Neural cell (in vitro differentiated cells): ENCODE data around the gene GPR87.

Source experiments
- CTCF ChIP-seq: fragments of 450-650 bp; IDR thresholded peaks from 2 replicates; pipeline ENCODE4 v1.5.1; 2014; ENCODE audit warnings: antibody characterized with exemption, mild to moderate bottlenecking, moderate library complexity; ENCODE audit not compliant: poor library complexity, severe bottlenecking
- EP300 ChIP-seq: fragments of 450-650 bp; conservative IDR thresholded peaks from 2 replicates; pipeline ENCODE4 v1.6.1; 2014; ENCODE audit warnings: antibody characterized with exemption, mild to moderate bottlenecking, moderate library complexity; ENCODE audit not compliant: poor library complexity, severe bottlenecking
- EZH2 ChIP-seq: fragments of 200-600, 300-800 bp; shearing (Covaris generic), sonication (generic); IDR thresholded peaks from 2 replicates; pipeline ENCODE4 v1.6.1; 2014; ENCODE audit warnings: antibody characterized with exemption, low read length, borderline replicate concordance, mild to moderate bottlenecking; ENCODE audit not compliant: insufficient read depth, poor library complexity, severe bottlenecking
- MXI1 ChIP-seq: fragments of 450-650 bp; conservative IDR thresholded peaks from 2 replicates; pipeline ENCODE4 v1.6.1; 2014; ENCODE audit warnings: antibody characterized with exemption, mild to moderate bottlenecking; ENCODE audit not compliant: poor library complexity, severe bottlenecking
- POLR2AphosphoS5 ChIP-seq: IDR thresholded peaks from 2 replicates; pipeline ENCODE4 v1.6.1; 2012

DNA sequence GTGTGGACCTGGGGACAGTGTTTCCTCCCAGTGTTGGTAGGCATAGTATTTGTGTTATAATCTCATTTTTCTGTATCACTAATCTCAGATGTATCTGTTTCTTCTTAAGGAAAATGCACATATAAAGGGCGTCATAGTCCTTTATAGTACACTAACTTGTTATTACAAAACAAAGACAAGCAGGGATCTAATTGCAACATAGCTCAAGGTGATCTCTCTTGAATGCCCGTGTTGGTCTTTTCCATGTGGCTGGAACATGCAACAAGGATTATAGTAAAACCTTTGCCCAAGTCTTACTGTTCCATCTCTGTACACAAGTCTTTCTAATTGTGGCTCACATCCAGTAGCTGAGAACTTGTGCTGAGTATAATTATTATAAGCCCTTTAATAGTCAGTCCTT, 3.5 kb upstream of the GPR87 start:
- TF ChIP-seq POLR2AphosphoS5 = no peak
- no peak for TF ChIP-seq EP300
- TF ChIP-seq CTCF = no peak
- TF ChIP-seq EZH2 = no peak
- no peak for TF ChIP-seq MXI1
